Measurements from ENCODE around the gene ZNF521. TPM values are rescaled to one million over a fixed set of nuclear protein-coding genes. Genes with fewer than 3 reads are reported as not detected.

The ZNF521 gene
- total and polyA plus RNA-seq, 9 donors, result 24.3 to 51.3 (median 44.1) TPM

- TF ChIP-seq, protein P1, sequence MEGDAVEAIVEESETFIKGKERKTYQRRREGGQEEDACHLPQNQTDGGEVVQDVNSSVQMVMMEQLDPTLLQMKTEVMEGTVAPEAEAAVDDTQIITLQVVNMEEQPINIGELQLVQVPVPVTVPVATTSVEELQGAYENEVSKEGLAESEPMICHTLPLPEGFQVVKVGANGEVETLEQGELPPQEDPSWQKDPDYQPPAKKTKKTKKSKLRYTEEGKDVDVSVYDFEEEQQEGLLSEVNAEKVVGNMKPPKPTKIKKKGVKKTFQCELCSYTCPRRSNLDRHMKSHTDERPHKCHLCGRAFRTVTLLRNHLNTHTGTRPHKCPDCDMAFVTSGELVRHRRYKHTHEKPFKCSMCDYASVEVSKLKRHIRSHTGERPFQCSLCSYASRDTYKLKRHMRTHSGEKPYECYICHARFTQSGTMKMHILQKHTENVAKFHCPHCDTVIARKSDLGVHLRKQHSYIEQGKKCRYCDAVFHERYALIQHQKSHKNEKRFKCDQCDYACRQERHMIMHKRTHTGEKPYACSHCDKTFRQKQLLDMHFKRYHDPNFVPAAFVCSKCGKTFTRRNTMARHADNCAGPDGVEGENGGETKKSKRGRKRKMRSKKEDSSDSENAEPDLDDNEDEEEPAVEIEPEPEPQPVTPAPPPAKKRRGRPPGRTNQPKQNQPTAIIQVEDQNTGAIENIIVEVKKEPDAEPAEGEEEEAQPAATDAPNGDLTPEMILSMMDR (IDR thresholded peaks at IDR 0.05), result no peak
- TF ChIP-seq POLR2A (IDR thresholded peaks at IDR 0.05), result no peak
- TF ChIP-seq EP300 (IDR thresholded peaks at IDR 0.05), result no peak
- no peak overlapping the region for H3K4me3 ChIP-seq
- no peaks in the 10 kb centered on the region for H3K9me3 ChIP-seq
- intact Hi-C loops (cut with DNase I), result no loop called here
- H3K36me3 ChIP-seq, result no peaks in the 10 kb centered on the region
- no peak for DNase-seq
- peaks cover 1% of the 10 kb centered on the region for H3K4me1 ChIP-seq (ENCODE audit: insufficient read depth)
- H3K27me3 ChIP-seq, result no peaks in the 10 kb centered on the region
- 82 to 84% (median 83%) methylated on average over 10 of the region's 10 CpGs for WGBS, 3 donors
- no peak overlapping the region for H3K27ac ChIP-seq
Observed at GRCh38 chr18:25175558-25176517, 176.1 kb downstream of the ZNF521 start.

- H3K27me3 ChIP-seq, result no peaks in the 10 kb centered on the region
- no peak overlapping the region for H3K27ac ChIP-seq
- TF ChIP-seq, protein P1 (IDR thresholded peaks at IDR 0.05), result no peak
- TF ChIP-seq EP300 (IDR thresholded peaks at IDR 0.05) (no peak), POLR2A (IDR thresholded peaks at IDR 0.05) (no peak)
- no peak overlapping the region for H3K4me3 ChIP-seq
- WGBS, 3 donors, result 84 to 88% (median 86%) methylated on average over 7 of the region's 7 CpGs
- DNase-seq, result no peak
- no peaks in the 10 kb centered on the region for H3K36me3 ChIP-seq
- intact Hi-C loops (cut with DNase I), result no loop called here
- no peaks in the 10 kb centered on the region for H3K4me1 ChIP-seq (ENCODE audit: insufficient read depth)
- no peaks in the 10 kb centered on the region for H3K9me3 ChIP-seq
Observed at GRCh38 chr18:25174324-25174723, 177.6 kb downstream of the ZNF521 start.

DNA sequence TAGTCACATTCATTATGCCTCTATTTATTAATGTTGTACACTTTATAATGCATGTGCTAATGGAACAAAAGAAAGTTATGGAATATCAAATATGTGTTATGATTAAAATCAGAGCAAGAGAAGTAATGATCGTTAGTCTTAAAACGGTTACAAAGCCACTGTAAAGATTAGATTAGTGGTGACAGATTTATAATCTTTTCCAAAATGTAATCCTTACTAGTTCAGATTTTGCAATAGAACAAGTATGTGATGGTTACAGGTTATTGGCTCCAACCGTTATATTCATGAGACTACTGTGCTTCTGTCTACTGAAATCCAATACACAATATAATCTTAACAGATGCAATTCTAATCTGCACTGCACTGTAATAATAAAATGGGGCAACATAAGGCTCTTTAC, 180.6 kb downstream of the ZNF521 start:
- Histone ChIP-seq H3K4me1 (ENCODE audit: insufficient read depth) (peaks cover 1% of the 10 kb centered on the region), H3K36me3 (no peaks in the 10 kb centered on the region), H3K9me3 (no peaks in the 10 kb centered on the region), H3K27ac (no peak overlapping the region), H3K4me3 (no peak overlapping the region), H3K27me3 (no peaks in the 10 kb centered on the region)
- TF ChIP-seq POLR2A (IDR thresholded peaks at IDR 0.05), result no peak
- no peak for TF ChIP-seq EP300 (IDR thresholded peaks at IDR 0.05)
- TF ChIP-seq, protein P1 (IDR thresholded peaks at IDR 0.05), result no peak
- DNase-seq, result no peak
- 59 to 86% (median 71%) methylated on average over 3 of the region's 3 CpGs for WGBS, 3 donors
- intact Hi-C loops (cut with DNase I), result no loop called here

DNA sequence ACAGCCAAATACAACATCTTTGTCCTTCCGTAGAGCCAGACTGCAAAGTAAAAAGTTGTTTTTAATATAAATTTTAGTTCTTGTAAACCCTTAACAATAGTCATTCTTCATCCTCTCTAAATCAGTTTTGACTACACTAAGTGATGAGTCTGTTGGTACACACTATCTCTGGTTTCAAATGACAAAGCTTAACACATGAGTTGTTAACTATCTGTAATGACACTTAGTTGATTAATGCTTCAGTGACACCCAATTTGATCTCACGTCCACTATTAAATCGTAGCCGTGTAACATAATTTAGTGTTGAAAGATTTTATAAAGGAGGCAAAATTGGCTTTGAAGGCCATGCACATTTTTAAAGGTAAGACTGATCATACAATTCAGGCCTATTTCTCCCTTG, 181.6 kb downstream of the ZNF521 start:
- TF ChIP-seq POLR2A (IDR thresholded peaks at IDR 0.05) (no peak), EP300 (IDR thresholded peaks at IDR 0.05) (no peak)
- TF ChIP-seq, protein P1 (IDR thresholded peaks at IDR 0.05), result no peak
- Histone ChIP-seq H3K4me3 (no peak overlapping the region), H3K9me3 (no peaks in the 10 kb centered on the region), H3K4me1 (ENCODE audit: insufficient read depth) (peaks cover 4% of the 10 kb centered on the region), H3K27ac (no peak overlapping the region), H3K27me3 (no peaks in the 10 kb centered on the region), H3K36me3 (no peaks in the 10 kb centered on the region)
- DNase-seq, result no peak
- WGBS, 3 donors, result 93 to 97% (median 94%) methylated on average over 4 of the region's 4 CpGs
- intact Hi-C loops (cut with DNase I), result no loop called here
